Adipose tissue (tissue), 3 donors: Measurements from ENCODE around the gene ADAM8. TPM values are rescaled to one million over a fixed set of nuclear protein-coding genes. Genes with fewer than 3 reads are reported as not detected.

ENCODE experiments used
- polyA plus RNA-seq, 3 donors: library from polyadenylated mRNA; stranded (reverse); fragments of 200-250 nt; gene quantifications; one replicate each; pipeline ENCODE4 v1.2.3, GENCODE V29; 2013
- donor health status: healthy with polysubstance abuse.
- donor health status: Bipolar disorder and iron deficiency.
- donor health status: healthy.

ADAM8 gene
- polyA plus RNA-seq, 3 donors: 2.3 to 14.1 (median 3.8) TPM

Other genes with a start within 250 kb of the ADAM8 start
- gene ADGRA1, start 188.9 kb downstream of the ADAM8 start, polyA plus RNA-seq: under 1 TPM in 2 of 3 donors, not detected in 1; 0.07 to 0.17 TPM
- under 1 TPM; 0.13 to 0.34 (median 0.28) TPM for gene KNDC1, start 116.6 kb downstream of the ADAM8 start, polyA plus RNA-seq
- gene UTF1, start 46.7 kb downstream of the ADAM8 start, polyA plus RNA-seq: not detected
- gene VENTX, start 39.0 kb downstream of the ADAM8 start, polyA plus RNA-seq: under 1 TPM; 0.28 to 0.80 (median 0.56) TPM
- 10 to 100 TPM; 21.0 to 35.0 (median 26.8) TPM for gene TUBGCP2, start 32.0 kb upstream of the ADAM8 start, polyA plus RNA-seq
- gene ZNF511, start 32.0 kb upstream of the ADAM8 start, polyA plus RNA-seq: 10 to 100 TPM; 19.8 to 43.9 (median 29.7) TPM
- under 1 TPM in 1 of 3 donors, not detected in 2; 0.95 TPM for gene CALY, start 60.0 kb upstream of the ADAM8 start, polyA plus RNA-seq
- under 1 TPM in 2 of 3 donors, not detected in 1; 0.09 to 0.16 TPM for gene PRAP1, start 70.5 kb upstream of the ADAM8 start, polyA plus RNA-seq
- gene FUOM, start 81.2 kb upstream of the ADAM8 start, polyA plus RNA-seq: 10 to 100 TPM; 22.1 to 45.1 (median 23.3) TPM
- gene ECHS1, start 96.5 kb upstream of the ADAM8 start, polyA plus RNA-seq: 100 to 1,000 TPM in 2 of 3 donors, 10 to 100 TPM in 1; 82.3 to 405 (median 199) TPM
- 1 to 10 TPM; 4.5 to 5.7 (median 5.4) TPM for gene PAOX, start 102.4 kb upstream of the ADAM8 start, polyA plus RNA-seq
- gene MTG1, start 117.3 kb upstream of the ADAM8 start, polyA plus RNA-seq: 10 to 100 TPM; 33.9 to 40.2 (median 35.9) TPM
- under 1 TPM; 0.11 to 0.18 (median 0.16) TPM for gene SPRN, start 147.8 kb upstream of the ADAM8 start, polyA plus RNA-seq
- 1 to 10 TPM in 1 of 3 donors, under 1 TPM in 2; 0.91 to 1.3 (median 0.93) TPM for gene SCART1, start 177.1 kb upstream of the ADAM8 start, polyA plus RNA-seq